ENCODE data around the gene FAM89A.
"Not testable (repeated sequence)": the region's sequence is repeated elsewhere in the genome, so short reads cannot be mapped to it uniquely, and the experiment has no call there.

Gene FAM89A

DNA sequence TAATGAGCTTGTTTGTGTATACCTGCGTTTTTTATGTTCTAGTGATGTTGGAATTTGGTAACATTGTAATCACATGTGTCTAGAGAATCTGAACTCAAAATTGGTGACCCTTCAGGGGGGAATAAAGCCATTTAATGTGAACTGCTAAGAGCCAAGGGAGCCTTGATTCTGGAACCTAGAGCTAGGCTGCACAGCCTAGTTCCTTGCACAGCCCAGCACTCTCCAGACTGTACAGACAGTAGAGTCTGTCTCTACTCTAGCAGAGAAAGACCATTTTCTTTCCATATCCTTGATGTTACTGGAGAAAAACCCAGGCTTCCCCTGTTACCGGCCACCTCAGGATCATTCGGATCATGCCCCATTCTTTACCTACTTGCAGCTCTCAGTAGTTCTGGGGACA lies 52.6 kb downstream of the FAM89A start:
- no peak for DNase-seq (ENCODE audit: low spot score)
- TF ChIP-seq CTCF (IDR thresholded peaks at IDR 0.05; ENCODE audit: extremely low read depth, missing control alignments) = no peak

GRCh38 chr1:230986976-230987375 lies 53.1 kb downstream of the FAM89A start:
- no peak for DNase-seq (ENCODE audit: low spot score)

DNA sequence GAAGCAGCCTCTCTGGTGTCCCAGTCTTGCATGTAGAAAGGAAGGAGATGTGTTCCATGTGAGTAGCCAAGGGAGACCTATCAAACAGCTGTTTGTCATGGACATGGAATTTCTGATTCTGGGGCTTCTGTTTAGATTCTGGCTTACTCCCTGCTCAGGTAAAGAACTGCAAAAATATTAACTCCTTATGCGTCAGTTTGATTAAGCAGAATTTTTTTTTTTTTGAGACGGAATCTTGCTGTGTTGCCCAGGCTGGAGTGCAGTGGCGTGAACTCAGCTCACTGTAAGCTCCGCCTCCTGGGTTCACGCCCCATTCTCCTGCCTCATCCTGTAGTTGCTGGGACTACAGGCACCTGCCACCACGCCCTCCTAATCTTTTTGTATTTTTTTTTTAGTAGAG lies 54.3 kb downstream of the FAM89A start:
- no peak for DNase-seq (ENCODE audit: low spot score)

More at GRCh38 chr1:230986976-230987375, 53.1 kb downstream of the FAM89A start:
- no peak for TF ChIP-seq CTCF (IDR thresholded peaks at IDR 0.05; ENCODE audit: extremely low read depth, missing control alignments)

GRCh38 chr1:230984622-230985515 lies 55.2 kb downstream of the FAM89A start:
- DNase-seq (ENCODE audit: low spot score) = not testable (repeated sequence)

More for the DNA sequence above, 54.3 kb downstream of the FAM89A start:
- TF ChIP-seq CTCF (IDR thresholded peaks at IDR 0.05; ENCODE audit: extremely low read depth, missing control alignments) = no peak

- no peak for TF ChIP-seq CTCF (IDR thresholded peaks at IDR 0.05; ENCODE audit: extremely low read depth, missing control alignments)
- DNase-seq (ENCODE audit: low spot score) = no peak
Observed at GRCh38 chr1:230983811-230984210, 56.2 kb downstream of the FAM89A start.

GRCh38 chr1:230982696-230983095 lies 57.4 kb downstream of the FAM89A start:
- DNase-seq (ENCODE audit: low spot score) = no peak
- TF ChIP-seq CTCF (IDR thresholded peaks at IDR 0.05; ENCODE audit: extremely low read depth, missing control alignments) = no peak

- no peak for TF ChIP-seq CTCF (IDR thresholded peaks at IDR 0.05; ENCODE audit: extremely low read depth, missing control alignments)
- DNase-seq (ENCODE audit: low spot score) = no peak
Observed at GRCh38 chr1:230979952-230980351, 60.1 kb downstream of the FAM89A start.

DNA sequence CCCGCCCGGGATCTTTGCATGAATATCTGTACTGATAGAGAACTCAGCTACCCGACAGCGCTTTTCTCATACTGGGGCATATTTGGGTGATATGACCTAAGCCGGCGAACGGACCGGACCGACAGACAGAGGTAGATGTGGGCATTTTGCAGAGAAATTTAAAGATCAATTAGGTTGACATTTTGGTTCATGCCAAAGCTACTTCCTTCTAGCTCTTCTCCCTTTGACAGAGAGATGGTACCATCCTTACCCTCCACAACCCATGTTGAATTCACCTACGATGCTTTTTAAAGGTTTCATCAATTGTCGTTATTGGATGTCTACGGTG lies 60.7 kb downstream of the FAM89A start:
- no peak for DNase-seq (ENCODE audit: low spot score)
- no peak for TF ChIP-seq CTCF (IDR thresholded peaks at IDR 0.05; ENCODE audit: extremely low read depth, missing control alignments)
